Fibroblast of lung (primary cell): Measurements from ENCODE around the gene IGF2R.

Experiments
- EZH2 ChIP-seq: IDR thresholded peaks from 2 replicates; pipeline ENCODE4 v1.5.1; 2012; ENCODE audit warnings: low read length, control low read depth, mild to moderate bottlenecking; ENCODE audit errors: missing control alignments
- TF ChIP-seq, protein P1 (sequence below), 2 donors: IDR thresholded peaks in 1 of 2; conservative IDR thresholded peaks in 1 of 2; 1 replicate in 1 of 2; 2 replicates in 1 of 2; pipeline ENCODE4 v1.5.1; 2011 to 2012; ENCODE audit warnings: low read length in 2 of 2, control low read depth in 1 of 2, inconsistent platforms in 1 of 2, low read depth in 1 of 2, mild to moderate bottlenecking in 1 of 2

DNA sequence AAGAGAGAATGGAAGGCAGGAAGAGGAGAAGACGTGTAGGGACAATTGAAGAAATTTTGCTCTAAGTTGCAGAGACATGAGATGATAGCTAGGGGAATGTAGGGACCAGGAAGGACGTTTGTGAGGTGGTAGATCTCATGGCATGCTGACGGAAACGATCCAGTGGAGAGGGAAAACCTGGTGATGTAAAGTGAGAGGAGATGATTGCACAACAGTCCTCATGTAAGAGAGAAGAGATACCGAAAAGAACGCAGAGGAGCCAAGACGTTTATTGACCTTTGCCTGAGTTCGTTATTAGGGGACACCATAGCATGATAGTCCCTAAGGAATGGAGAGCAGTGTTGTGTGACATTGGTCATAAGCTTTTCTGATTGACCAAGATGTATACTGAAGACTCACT, 55.3 kb downstream of the IGF2R start:
- TF ChIP-seq, protein P1, sequence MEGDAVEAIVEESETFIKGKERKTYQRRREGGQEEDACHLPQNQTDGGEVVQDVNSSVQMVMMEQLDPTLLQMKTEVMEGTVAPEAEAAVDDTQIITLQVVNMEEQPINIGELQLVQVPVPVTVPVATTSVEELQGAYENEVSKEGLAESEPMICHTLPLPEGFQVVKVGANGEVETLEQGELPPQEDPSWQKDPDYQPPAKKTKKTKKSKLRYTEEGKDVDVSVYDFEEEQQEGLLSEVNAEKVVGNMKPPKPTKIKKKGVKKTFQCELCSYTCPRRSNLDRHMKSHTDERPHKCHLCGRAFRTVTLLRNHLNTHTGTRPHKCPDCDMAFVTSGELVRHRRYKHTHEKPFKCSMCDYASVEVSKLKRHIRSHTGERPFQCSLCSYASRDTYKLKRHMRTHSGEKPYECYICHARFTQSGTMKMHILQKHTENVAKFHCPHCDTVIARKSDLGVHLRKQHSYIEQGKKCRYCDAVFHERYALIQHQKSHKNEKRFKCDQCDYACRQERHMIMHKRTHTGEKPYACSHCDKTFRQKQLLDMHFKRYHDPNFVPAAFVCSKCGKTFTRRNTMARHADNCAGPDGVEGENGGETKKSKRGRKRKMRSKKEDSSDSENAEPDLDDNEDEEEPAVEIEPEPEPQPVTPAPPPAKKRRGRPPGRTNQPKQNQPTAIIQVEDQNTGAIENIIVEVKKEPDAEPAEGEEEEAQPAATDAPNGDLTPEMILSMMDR (conservative IDR thresholded peaks at IDR 0.05 in 1 of 2, IDR thresholded peaks at IDR 0.05 in 1 of 2; ENCODE audit: low read depth in 1 of 2, low read length in 2 of 2), result no peak
- TF ChIP-seq EZH2, result no peak
